Measurements from ENCODE around the gene MAGI2. TPM values are rescaled to one million over a fixed set of nuclear protein-coding genes. Genes with fewer than 3 reads are reported as not detected.

MAGI2 gene
- total RNA-seq, 1 experiment from 2014 or later = 2.0 TPM

DNA sequence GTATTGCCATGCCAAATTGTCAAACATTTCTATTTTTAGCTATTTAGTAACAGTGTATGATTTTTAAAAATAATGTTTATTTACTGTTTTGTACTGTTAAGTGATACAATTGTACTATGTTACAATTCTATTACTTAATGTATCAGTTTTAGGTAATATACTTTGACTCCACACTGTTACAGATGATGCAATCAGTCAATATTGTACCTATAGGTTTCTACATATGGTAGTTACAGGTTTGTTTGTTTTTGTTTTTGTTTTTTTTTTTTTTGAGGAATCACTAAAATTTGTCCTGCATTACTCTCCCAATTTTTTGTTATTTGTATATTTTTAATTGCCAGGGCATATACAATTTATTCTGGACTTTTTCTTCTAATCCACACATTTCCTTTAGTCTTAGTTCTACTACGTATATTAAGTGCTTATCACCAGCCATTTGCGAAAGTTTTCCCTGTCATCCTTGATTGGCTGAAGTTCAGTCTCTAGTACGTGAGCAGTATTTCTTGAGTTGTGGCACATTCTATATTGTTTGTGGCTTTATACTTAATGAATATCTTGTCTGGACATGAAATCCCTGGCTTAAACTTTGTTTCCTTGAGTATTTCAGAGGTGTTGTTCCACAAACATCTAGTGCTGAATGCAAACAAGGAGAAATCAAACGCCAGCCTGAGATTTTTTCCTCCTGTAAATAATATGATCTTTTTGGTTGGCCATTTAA lies 114.1 kb downstream of the MAGI2 start:
- in situ Hi-C loops (cut with HindIII; ENCODE audit: low pct_unique_long_range_greater_than_20kb, low sequenced_read_pairs) = no loop called here
- DNase-seq (ENCODE audit: low read depth, low spot score) = no peak

DNA sequence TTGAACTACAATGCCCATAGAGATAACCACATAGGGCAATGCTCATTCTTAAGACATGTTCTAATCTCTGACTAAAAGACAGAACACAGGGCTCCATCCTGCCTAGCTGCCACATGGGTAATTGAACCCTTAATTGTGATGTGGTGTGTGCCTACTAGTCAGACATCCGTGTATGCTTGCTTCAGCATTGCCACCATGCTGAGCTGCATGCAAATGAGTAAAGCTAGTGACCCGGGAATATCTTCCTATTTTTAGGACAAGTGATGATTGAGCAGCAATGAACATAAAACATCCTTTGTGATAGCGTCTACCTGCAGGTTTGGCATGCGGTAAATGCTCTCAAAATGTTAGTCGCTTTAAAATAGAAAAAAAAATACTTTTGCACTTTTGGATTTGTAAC lies 115.8 kb downstream of the MAGI2 start:
- in situ Hi-C loops (cut with HindIII; ENCODE audit: low pct_unique_long_range_greater_than_20kb, low sequenced_read_pairs) = no loop called here
- DNase-seq (ENCODE audit: low read depth, low spot score) = no peak

DNA sequence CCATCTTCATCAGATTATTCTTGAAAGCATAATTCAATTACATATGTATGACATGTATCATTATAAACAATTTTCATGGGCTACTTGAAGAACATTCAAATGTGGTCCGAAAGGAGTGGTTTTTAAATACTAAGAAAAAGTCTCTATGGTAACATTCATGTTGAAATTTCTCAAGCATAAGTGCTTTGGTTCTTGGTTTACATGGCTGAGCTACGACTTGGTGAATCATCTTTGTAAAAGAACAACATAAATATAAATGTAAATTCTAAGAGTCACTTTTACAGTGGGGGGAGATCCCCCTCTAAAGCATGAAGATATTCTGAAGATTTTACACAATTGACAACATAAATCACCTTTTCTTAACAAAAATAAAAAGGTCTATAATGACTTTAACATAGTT lies 118.6 kb downstream of the MAGI2 start:
- no peak for DNase-seq (ENCODE audit: low read depth, low spot score)
- in situ Hi-C loops (cut with HindIII; ENCODE audit: low pct_unique_long_range_greater_than_20kb, low sequenced_read_pairs) = no loop called here

DNA sequence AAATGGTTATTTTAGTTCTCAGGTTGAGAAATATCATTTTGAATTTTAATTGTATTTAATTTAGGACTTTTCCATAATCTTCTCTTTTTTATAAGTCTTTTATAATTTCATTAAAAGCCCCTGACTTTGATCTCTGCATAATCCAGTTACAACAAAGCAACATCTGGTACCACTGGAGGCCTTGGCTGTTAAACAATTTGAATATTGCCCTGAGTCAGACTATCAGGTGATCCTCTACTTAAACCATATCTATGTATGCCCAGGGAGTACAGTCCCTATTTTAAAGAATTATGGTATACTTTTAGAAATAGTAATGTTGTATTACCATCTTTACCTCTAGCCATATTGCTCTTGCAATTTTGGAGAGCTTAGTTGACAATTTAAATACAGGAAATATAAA lies 119.1 kb downstream of the MAGI2 start:
- no peak for DNase-seq (ENCODE audit: low read depth, low spot score)
- in situ Hi-C loops (cut with HindIII; ENCODE audit: low pct_unique_long_range_greater_than_20kb, low sequenced_read_pairs) = no loop called here

DNA sequence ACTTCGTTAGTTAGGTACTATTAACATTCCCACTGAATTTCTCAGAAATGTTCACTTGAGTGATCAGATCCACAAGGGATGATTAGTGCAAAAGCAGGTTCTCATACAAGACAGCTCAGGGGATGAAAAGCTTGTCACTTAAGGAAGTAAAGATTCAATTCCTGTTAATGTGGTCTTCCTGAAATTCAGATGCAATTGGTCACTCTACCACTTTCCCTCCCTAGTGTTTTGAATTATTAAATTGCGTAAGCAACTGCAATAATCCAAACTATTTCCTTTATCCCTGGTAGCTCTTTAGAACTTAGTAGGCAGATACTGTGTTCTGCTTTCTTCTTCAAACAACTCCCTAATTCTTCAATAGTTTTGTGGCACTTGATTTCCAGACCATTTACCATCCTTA lies 121.4 kb downstream of the MAGI2 start:
- DNase-seq (ENCODE audit: low read depth, low spot score) = no peak
- in situ Hi-C loops (cut with HindIII; ENCODE audit: low pct_unique_long_range_greater_than_20kb, low sequenced_read_pairs) = no loop called here

DNA sequence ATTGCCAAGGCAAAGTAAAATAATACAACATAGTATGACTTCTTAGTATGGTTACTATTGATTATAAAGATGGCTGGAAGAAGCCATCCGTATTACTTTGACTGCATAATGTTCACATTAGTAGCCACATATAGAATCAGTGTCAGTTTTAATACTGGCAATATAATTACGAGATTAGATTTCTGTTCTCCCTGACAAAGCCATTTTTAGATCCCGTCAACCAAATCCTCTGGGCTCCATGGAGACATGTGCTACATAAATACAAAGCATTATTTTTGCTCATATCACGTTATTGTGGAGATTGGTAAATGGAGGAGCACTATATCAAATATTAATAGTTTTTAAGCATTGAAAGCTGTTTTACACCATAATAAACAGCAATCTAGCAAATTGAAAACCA lies 124.0 kb downstream of the MAGI2 start:
- DNase-seq (ENCODE audit: low read depth, low spot score) = no peak
- in situ Hi-C loops (cut with HindIII; ENCODE audit: low pct_unique_long_range_greater_than_20kb, low sequenced_read_pairs) = no loop called here

DNA sequence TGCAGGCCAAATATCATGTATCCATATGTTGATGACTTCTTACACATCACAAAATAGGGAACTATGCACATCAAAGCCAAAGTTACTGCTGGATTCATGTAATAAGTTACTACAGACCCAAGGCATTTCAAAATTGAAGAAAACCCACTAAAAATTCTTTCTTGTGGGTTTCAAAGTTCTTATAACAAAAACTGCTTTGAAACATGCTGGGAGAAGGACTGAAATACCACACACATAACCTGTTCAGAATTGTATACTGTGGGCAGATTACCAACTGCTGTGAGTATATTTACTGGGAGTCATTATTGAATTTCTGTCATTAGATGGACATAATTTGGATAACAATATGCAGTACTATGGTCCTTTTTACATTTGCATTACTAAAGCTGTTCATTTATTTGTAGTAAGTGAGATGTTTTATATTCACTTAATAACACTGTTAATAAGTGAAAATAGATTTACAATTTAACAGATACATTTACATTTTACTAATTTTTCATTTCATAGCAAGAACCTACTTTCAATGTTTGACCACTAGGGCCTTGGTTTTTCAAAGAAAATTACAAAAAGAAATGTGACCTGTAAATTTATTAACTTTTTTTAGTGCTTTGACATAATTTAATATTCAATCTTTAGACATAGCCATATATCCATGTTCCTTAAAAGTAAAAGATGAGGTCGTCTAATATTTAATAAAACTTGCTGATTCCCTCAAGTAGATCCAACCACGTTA lies 132.6 kb downstream of the MAGI2 start:
- in situ Hi-C loops (cut with HindIII; ENCODE audit: low pct_unique_long_range_greater_than_20kb, low sequenced_read_pairs) = no loop called here
- no peak for DNase-seq (ENCODE audit: low read depth, low spot score)

DNA sequence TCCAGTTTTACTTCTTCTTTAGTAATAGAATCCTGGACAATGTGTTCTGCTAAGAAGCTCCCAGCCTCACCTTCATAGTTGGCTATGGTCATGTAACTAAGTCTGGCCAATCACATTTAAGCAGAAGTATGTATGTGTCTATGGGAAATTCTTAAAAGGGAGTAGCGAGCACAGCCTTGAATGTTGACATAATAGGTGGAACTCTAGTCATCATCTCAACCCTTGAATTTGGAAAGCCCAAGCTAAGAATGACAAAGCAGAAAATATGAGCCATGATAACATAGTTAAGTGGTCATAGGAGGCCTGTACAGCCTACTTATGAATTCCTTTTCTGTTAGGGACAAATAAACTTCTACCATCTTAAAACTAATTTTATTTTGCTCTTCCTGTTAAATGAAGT lies 134.1 kb downstream of the MAGI2 start:
- no peak for DNase-seq (ENCODE audit: low read depth, low spot score)
- in situ Hi-C loops (cut with HindIII; ENCODE audit: low pct_unique_long_range_greater_than_20kb, low sequenced_read_pairs) = no loop called here

DNA sequence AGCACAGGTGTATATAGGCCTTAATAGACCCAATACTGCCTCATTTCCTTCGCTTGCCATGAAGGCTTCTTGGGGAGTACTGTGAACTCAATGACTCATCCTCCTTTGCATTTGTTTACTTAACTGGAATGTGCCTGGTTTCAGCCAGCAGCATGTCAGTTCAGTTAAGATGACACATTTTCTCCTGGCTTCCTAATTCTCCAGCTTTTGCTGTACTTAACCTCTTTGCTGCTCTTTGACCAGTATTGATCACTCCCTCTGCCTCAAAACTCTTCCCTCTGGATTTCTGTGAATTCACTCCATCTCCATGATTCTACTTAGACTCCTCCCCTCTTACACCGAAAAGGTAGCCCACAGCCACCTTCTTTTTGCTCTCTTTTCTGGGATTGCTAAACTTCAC lies 135.7 kb downstream of the MAGI2 start:
- in situ Hi-C loops (cut with HindIII; ENCODE audit: low pct_unique_long_range_greater_than_20kb, low sequenced_read_pairs) = no loop called here
- no peak for DNase-seq (ENCODE audit: low read depth, low spot score)

DNA sequence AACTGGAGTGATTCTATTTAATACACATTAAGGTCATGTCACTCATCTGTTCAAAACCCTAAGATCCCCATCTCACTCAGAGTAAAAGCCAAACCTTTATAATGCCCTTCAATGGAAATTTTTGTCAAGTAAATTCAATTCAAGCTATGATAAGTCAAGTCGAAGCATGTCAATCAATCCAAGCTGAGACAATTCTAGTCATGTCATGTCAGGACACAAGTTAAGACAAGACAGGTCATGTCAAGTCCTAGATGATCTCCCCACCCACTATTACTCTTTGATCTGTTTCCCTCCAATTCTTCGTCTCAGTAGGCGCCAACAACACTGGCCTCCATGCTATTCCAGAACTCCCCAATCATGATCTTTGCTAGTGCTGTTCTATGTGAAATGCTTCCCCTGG lies 141.4 kb downstream of the MAGI2 start:
- in situ Hi-C loops (cut with HindIII; ENCODE audit: low pct_unique_long_range_greater_than_20kb, low sequenced_read_pairs) = no loop called here
- no peak for DNase-seq (ENCODE audit: low read depth, low spot score)

DNA sequence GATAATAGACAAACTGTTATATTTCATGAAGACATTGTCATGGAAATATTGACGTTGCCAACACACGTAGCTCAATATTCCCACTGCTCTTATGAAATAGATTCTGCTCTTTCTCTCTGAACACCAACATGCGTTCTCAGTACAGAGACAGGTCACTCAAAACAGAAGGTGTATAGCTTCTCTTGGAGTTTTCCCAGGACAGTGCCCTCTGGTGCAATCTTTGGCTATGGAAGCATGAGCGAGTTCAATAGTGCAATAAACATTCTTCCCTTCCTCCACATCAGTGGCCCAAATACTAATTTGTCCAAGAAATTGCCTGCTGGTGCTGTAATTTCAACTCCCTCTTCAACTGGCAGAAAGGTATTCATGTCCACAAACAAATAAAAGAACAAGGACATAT lies 145.3 kb downstream of the MAGI2 start:
- peak; percentile 49 for DNase-seq (ENCODE audit: low read depth, low spot score)
- in situ Hi-C loops (cut with HindIII; ENCODE audit: low pct_unique_long_range_greater_than_20kb, low sequenced_read_pairs) = no loop called here

DNA sequence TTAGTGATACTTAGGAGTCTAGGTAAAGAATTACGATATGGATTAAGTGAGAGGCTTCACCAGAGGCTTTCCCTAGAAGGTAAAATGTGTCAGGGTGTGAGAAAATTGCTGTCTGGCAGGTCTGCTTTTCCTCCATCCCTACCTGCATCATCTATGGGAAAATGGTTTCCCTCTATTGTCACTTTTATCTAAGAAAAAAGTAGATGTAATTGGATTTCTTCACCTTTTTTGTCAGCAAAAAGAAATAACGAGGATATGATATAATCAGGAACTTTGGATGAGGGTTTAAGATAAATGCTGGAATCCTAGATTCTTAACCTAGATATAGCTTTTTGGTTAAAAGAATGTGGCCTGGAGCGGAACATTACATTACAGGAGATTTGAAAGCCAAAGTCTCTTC lies 146.1 kb downstream of the MAGI2 start:
- in situ Hi-C loops (cut with HindIII; ENCODE audit: low pct_unique_long_range_greater_than_20kb, low sequenced_read_pairs) = no loop called here

DNA sequence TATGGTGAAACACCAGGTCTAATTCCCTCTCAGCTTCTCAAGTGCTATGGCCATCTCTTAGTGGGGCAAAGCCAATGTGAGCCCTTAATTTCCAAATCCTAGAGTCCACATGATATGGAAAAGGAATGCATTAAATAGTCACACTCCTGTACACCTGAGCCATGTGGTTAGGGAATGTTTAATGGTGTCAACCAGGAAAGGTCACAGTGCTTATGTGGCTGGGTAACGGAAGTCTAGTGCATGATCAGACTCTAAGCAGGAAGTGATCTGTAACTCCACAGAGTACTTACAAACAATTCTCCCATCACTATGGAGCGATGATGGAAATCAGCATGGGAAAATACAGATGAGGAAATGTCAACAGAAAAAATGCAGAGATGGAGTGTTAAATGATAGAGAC lies 148.8 kb downstream of the MAGI2 start:
- no peak for DNase-seq (ENCODE audit: low read depth, low spot score)
- in situ Hi-C loops (cut with HindIII; ENCODE audit: low pct_unique_long_range_greater_than_20kb, low sequenced_read_pairs) = no loop called here

More for the DNA sequence above, 146.1 kb downstream of the MAGI2 start:
- DNase-seq (ENCODE audit: low read depth, low spot score) = no peak

DNA sequence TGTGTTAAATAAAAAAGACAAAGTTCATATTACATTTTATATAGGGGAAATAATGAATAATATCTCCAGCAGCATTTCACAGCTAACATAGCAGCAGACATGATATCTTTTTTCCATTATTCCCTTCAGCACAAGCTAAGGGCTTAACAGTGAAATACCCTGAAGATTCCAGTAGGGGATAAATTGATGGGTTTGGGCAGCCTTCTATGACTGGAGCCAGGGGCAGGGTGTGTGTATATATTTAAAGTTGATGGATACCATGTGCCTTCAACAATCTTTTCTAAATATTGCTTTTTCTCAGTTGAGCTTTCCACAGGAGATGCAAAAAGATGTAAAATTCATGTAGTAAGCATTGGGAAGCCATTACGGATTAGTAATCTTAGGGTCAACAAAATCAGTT lies 151.2 kb downstream of the MAGI2 start:
- DNase-seq (ENCODE audit: low read depth, low spot score) = peak; percentile 14
- in situ Hi-C loops (cut with HindIII; ENCODE audit: low pct_unique_long_range_greater_than_20kb, low sequenced_read_pairs) = no loop called here

DNA sequence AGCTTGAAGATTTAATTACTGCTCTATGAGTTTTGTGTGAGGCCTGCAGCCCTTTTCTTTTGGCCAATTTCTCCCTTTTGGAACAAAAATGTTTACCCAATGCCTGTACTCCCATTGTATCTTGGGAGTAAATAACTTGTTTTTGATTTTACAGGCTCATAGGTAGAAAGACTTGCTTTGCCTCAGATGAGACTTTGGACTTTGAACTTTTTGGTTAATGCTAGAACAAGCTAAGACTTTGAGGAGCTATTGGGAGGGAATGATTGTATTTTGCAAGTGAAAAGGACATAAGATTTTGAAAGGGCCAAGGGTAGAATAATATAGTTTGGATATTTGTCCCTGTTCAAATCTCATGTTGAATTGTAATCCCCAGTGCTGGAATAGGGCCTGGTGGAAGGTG lies 152.0 kb downstream of the MAGI2 start:
- in situ Hi-C loops (cut with HindIII; ENCODE audit: low pct_unique_long_range_greater_than_20kb, low sequenced_read_pairs) = no loop called here
- no peak for DNase-seq (ENCODE audit: low read depth, low spot score)

DNA sequence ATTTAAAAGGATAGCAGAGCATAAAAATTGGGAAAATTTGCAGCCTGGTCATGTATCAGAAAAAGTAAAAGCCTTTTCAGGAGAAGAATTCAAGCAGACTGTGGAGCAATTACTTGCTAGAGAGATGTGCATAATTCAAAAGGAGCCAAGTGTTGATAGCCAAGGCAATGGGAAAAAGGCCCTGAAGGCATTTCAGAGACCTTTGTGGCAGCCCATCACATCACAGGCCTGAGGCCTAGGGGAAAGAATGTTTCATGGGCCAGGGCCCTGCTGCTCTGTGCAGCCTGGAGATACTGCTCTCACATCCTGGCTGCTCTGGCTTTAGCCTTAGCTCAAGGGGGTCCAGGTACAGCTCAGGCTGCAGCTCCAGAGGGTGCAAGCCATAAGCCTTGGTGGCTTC lies 152.9 kb downstream of the MAGI2 start:
- in situ Hi-C loops (cut with HindIII; ENCODE audit: low pct_unique_long_range_greater_than_20kb, low sequenced_read_pairs) = no loop called here
- DNase-seq (ENCODE audit: low read depth, low spot score) = no peak

DNA sequence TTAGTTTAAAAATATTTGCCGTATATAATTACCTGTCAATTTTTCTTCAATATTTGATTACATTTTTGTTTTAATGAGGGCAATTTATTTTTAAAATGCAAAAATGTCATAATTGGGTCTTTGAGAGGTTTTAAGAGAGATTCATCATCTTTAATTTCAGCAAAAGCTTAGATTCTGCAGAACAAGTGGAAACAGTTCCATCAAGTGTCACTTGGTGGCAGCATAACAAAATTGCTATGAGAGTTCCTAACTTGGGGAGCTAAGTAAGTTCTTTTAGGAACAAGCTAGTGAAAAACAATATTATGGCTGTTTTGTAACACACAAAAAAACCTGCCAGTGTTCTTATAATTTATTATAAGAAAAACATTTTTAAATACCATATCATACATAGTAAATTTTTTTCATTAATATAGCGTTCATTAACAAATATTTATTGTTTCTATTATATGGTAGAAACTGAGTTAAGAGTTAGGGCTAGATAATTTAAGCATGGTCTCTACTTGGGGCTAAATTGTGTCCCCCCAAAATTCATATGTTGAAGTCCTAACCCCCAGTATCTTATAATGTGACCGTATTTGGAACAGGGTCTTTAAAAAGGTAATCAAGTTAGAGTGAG lies 155.2 kb downstream of the MAGI2 start:
- in situ Hi-C loops (cut with HindIII; ENCODE audit: low pct_unique_long_range_greater_than_20kb, low sequenced_read_pairs) = no loop called here
- DNase-seq (ENCODE audit: low read depth, low spot score) = peak; percentile 77

DNA sequence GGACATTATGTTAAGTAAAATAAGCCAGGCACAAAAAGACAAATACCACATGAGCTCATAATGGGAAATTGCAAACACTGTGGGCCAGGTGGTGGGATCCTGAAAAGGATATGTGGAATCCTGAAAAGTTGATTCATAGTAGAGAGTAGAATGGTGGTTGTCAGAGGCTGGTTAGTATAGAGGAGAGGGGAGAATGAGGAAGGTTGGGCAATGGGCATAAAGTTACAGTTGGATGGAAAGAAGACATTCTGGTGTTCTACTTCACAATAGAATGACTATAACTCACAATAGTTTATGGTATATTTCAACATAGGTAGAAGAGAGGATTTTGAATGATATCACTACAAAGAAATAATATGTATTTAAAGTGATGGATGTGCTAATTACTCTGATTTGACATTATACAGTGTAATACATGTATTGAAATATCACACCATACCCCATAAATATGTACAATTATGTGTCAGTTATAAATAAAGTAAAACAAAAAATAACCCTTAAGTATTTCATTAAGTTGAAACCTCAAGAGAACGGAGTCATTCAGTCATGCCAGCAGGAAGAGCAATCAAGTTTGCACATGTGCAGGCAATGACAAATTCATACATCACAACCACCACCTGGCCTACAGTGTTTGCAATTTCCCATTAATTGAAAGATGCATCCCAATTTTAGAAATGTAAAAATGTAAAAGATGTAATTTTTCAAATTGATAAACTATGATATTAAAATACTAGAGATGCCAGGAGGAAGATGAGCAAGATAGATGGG lies 156.7 kb downstream of the MAGI2 start:
- no peak for DNase-seq (ENCODE audit: low read depth, low spot score)
- in situ Hi-C loops (cut with HindIII; ENCODE audit: low pct_unique_long_range_greater_than_20kb, low sequenced_read_pairs) = no loop called here

Data from SK-MEL-5 (cell line).